Kidney (tissue), 14 donors: ENCODE data around the gene NCOA7. TPM values are rescaled to one million over a fixed set of nuclear protein-coding genes. Genes with fewer than 3 reads are reported as not detected.

Experiments used
- DNase-seq, 5 donors: peaks; one replicate each; pipeline ENCODE4 v3.0.0-alpha.2; 2013 to 2020
- FAIRE-seq: peaks from 2 replicates; lab custom pipeline; 2012; peaks lifted over from hg19 to GRCh38; lab: Jason Lieb, UNC
- H3K27ac ChIP-seq, 2 donors: one replicate each; pipeline ENCODE4 v1.7.0; 2013; ENCODE audit warnings: low read depth in 2 of 2, low read length in 2 of 2, inconsistent platforms in 1 of 2
- H3K27me3 ChIP-seq: one replicate; pipeline ENCODE4 v1.7.1; 2013; ENCODE audit warnings: low read length, inconsistent platforms; ENCODE audit not compliant: control insufficient read depth, insufficient read depth
- H3K36me3 ChIP-seq, 3 donors: one replicate each; pipeline versions ENCODE4 v1.7.0 to v1.7.1; 2013; ENCODE audit warnings: low read length in 3 of 3, control low read depth in 1 of 3, inconsistent platforms in 1 of 3; ENCODE audit not compliant: insufficient read depth in 3 of 3, control insufficient read depth in 2 of 3
- H3K4me1 ChIP-seq, 3 donors: one replicate each; pipeline versions ENCODE4 v1.7.0 to v1.7.1; 2013; ENCODE audit warnings: low read length in 3 of 3, inconsistent platforms in 1 of 3, low read depth in 1 of 3; ENCODE audit not compliant: control insufficient read depth in 2 of 3, insufficient read depth in 2 of 3
- H3K4me3 ChIP-seq, 3 donors: one replicate each; pipeline versions ENCODE4 v1.7.0 to v1.8.1; 2013; ENCODE audit warnings: low read length in 3 of 3, control low read depth in 1 of 3, inconsistent platforms in 1 of 3
- H3K9ac ChIP-seq, 3 donors: one replicate each; pipeline versions ENCODE4 v1.7.0 to v1.7.1; 2013; ENCODE audit warnings: low read length in 3 of 3, control low read depth in 1 of 3, inconsistent platforms in 1 of 3
- H3K9me3 ChIP-seq, 3 donors: one replicate each; pipeline versions ENCODE4 v1.7.0 to v1.7.1; 2013; ENCODE audit warnings: low read length in 3 of 3, control low read depth in 1 of 3, inconsistent platforms in 1 of 3; ENCODE audit not compliant: control insufficient read depth in 2 of 3, insufficient read depth in 1 of 3
- intact Hi-C: fragments of 100-400 bp; cut with DNase I; formaldehyde crosslinking; loops from one replicate; pipeline ENCODE4 v1.11.1; 2022
- polyA plus RNA-seq: library from polyadenylated mRNA; stranded (reverse); fragments of 350-450 nt; fragmentation: Illumina TruSeq; extraction: RNeasy Lipid Tissue Mini Kit (QIAGEN cat#74804); gene quantifications from one replicate; pipeline ENCODE4 v1.2.3, GENCODE V29; 2014; ENCODE audit warnings: low read depth, low replicate concordance; ENCODE audit not compliant: insufficient read depth
- total RNA-seq: library from RNA; stranded (reverse); fragmentation: NEBNext Ultra II Directional; extraction: Animal tissue kit (Norgen Biotek cat#: 25700); gene quantifications from one replicate; pipeline ENCODE4 v1.2.1, GENCODE V29; 2021
- TF ChIP-seq, protein P1 (sequence below): IDR thresholded peaks from 3 replicates; pipeline ENCODE4 v1.5.1; 2012; ENCODE audit warnings: mild to moderate bottlenecking, moderate library complexity, borderline replicate concordance; ENCODE audit not compliant: insufficient read depth; ENCODE audit errors: extremely low read depth
- donor health status: control.
- donor health status: control.
- donor health status: control.
- donor health status: control.
- donor health status: control.
- donor health status: DM: yes; HTN: yes; CAD: no.
- donor health status: Normal renal cell carcinoma (clear cell type).

The NCOA7 gene
- total and polyA plus RNA-seq, 2 donors from 2014 or later = 21.0 to 135 TPM

DNA sequence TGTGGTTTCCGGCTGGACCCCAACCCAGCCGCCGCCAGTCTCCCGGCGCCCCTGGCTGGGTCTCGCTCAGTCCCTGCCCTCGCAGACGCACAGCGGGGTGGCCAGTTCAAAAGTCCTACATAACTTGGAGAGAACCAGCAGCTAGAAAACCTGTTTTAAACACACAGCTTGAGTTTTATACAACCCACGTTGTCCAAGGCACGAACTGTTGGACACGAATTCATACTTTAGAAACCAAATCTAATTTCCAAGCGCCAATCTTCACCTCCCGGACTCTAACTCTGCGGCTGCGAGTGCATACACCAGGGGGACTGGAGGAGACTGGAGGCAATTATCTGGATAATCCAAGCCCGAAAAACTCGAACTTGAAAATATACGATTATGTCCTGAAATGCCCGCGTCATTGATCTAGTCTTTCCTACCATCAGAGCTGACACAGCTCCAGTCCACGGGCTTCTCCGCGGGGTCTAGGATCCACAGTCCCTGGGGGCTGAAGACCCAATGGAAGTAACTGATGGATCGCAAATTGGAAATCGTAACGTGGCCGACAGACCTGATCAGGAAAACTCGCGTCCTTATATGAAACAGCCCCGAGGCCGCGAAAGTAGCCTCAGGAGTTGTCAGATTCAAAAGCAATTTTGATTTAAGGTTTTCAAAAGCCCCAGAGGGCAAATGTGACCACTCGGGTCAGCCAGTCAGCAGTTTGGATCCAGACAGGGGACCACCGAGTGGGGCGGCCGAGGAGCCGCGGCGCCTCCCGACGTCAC lies 42.2 kb upstream of the NCOA7 start:
- H3K27ac ChIP-seq = peak overlapping the region; percentile 85 to 87
- no peaks in the 10 kb centered on the region for H3K36me3 ChIP-seq
- TF ChIP-seq, protein P1, sequence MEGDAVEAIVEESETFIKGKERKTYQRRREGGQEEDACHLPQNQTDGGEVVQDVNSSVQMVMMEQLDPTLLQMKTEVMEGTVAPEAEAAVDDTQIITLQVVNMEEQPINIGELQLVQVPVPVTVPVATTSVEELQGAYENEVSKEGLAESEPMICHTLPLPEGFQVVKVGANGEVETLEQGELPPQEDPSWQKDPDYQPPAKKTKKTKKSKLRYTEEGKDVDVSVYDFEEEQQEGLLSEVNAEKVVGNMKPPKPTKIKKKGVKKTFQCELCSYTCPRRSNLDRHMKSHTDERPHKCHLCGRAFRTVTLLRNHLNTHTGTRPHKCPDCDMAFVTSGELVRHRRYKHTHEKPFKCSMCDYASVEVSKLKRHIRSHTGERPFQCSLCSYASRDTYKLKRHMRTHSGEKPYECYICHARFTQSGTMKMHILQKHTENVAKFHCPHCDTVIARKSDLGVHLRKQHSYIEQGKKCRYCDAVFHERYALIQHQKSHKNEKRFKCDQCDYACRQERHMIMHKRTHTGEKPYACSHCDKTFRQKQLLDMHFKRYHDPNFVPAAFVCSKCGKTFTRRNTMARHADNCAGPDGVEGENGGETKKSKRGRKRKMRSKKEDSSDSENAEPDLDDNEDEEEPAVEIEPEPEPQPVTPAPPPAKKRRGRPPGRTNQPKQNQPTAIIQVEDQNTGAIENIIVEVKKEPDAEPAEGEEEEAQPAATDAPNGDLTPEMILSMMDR = no peak
- FAIRE-seq = no peak
- peak in 2 of 5 donors; percentile 59 to 78 for DNase-seq
- H3K9me3 ChIP-seq = no peaks in the 10 kb centered on the region
- H3K4me1 ChIP-seq = peaks cover 0 to 2% (median 0%) of the 10 kb centered on the region in 3 donors
- peak overlapping the region; percentile 51 to 91 (median 74) for H3K4me3 ChIP-seq
- intact Hi-C loops = no loop called here
- peaks cover 26% of the 10 kb centered on the region for H3K27me3 ChIP-seq
- peak overlapping the region; percentile 1 to 95 (median 63) for H3K9ac ChIP-seq

- DNase-seq (peak; percentile 90 to 97 (median 94)), FAIRE-seq (no peak)
- intact Hi-C loops = no loop called here
- peaks cover 0 to 2% (median 0%) of the 10 kb centered on the region in 3 donors for H3K4me1 ChIP-seq
- no peaks in the 10 kb centered on the region for H3K36me3 ChIP-seq
- no peaks in the 10 kb centered on the region for H3K9me3 ChIP-seq
- H3K9ac ChIP-seq = peak within 1 kb of the TSS; percentile 15 to 95 (median 80)
- peaks cover 26% of the 10 kb centered on the region for H3K27me3 ChIP-seq
- H3K27ac ChIP-seq = peak within 1 kb of the TSS; percentile 85 to 87
- H3K4me3 ChIP-seq = peak within 1 kb of the TSS; percentile 51 to 91 (median 86)
- TF ChIP-seq, protein P1 = peak; percentile 2
These were observed 41.4 kb upstream of the NCOA7 start, which contains the start of gene HEY2 for GRCh38 chr6:125749173-125749864. Gene HEY2, plus strand, starts transcription at chr6:125749632. Its CDS starts 145 bp downstream, at chr6:125749777.

DNA sequence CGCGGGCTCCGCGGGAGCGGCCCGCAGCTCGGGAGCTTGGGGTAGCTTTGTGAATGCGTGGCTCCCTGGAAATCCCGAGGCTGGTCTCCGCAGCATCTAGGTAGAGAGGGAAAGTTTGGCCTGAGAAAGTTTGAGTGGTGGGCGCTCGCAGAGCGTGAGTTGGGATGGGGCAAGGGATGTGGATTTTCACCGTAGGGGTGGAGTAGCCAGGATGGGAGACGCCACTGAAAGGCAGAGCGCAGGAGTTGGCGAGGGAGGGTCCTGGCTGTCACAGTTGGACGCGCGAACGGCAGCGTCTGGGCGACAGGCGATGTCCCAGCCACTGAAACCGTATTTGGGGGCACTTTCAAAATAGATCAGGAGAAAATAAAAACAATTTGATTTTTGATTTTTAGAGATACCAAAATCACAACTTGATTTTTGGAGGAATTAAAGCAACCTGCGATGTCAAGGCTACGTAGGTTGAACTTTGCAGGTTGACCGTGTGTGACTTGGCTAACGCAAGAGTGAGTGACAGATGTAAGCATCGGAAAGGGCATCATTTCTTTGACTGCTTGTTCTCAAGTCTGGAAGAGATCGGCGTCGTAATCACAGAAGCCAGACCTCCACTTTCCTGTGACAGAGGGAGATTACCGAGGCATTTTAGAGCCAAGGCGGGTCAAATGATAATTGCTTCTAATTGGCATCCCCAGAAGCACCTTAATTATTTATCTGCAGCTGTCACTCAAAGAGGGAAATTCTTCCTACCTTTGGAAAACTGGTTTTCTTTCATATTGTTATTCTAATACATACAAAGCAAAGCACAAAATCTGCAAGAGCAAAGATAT lies 40.7 kb upstream of the NCOA7 start:
- intact Hi-C loops = no loop called here

More for the DNA sequence above, 40.7 kb upstream of the NCOA7 start:
- TF ChIP-seq, protein P1 = no peak
- DNase-seq = peak in 2 of 5 donors; percentile 59 to 71
- Histone ChIP-seq H3K27me3 (peaks cover 26% of the 10 kb centered on the region), H3K4me3 (peak overlapping the region; percentile 50 to 89 (median 86)), H3K27ac (peak overlapping the region in 1 of 2 donors; percentile 60), H3K36me3 (no peaks in the 10 kb centered on the region), H3K9ac (peak overlapping the region; percentile 15 to 89 (median 80)), H3K4me1 (peaks cover 0 to 2% (median 0%) of the 10 kb centered on the region in 3 donors), H3K9me3 (no peaks in the 10 kb centered on the region)
- FAIRE-seq = no peak
